ENCODE data around the gene THSD4. TPM values are rescaled to one million over a fixed set of nuclear protein-coding genes. Genes with fewer than 3 reads are reported as not detected.

Gene THSD4
- total and polyA plus RNA-seq, 2 of the 8 experiments (the other 6 are each of a cell fraction or from before 2014, with no cell fraction given), result 2.5 to 6.2 TPM

GRCh38 chr15:71434774-71435173 lies 319.5 kb downstream of the THSD4 start:
- Histone ChIP-seq H2AFZ (ENCODE audit: low read length) (no peak overlapping the region), H3K9me3 (ENCODE audit: insufficient read depth in 2 of 2, low read depth in 1 of 2, low read length in 1 of 2) (no peaks in the 10 kb centered on the region), H4K91ac (replicated peaks; ENCODE audit: insufficient read length, low read length) (no peak overlapping the region), H2BK120ac (replicated peaks; ENCODE audit: low read depth, low read length) (no peak overlapping the region), H3K79me2 (ENCODE audit: control insufficient read depth in 1 of 2, insufficient read depth in 2 of 2, low read length in 2 of 2) (no peaks in the 10 kb centered on the region), H3K14ac (ENCODE audit: insufficient read length) (no peak overlapping the region), H3K56ac (replicated peaks; ENCODE audit: insufficient read length, low read depth, low read length) (no peak overlapping the region), H2BK5ac (ENCODE audit: low read depth, low read length) (no peak overlapping the region), H3K9ac (replicated peaks in 1 of 4; ENCODE audit: extremely low read depth in 1 of 4, low read depth in 3 of 4, low read length in 3 of 4) (no peak overlapping the region), H4K8ac (ENCODE audit: extremely low read depth, insufficient read depth, low read length) (no peak overlapping the region), H2AK5ac (ENCODE audit: low read depth, low read length) (no peak overlapping the region), H4K5ac (ENCODE audit: insufficient read length, low read depth, low read length) (no peak overlapping the region), H2BK20ac (ENCODE audit: low read length) (no peak overlapping the region), H2BK15ac (ENCODE audit: low read length) (no peak overlapping the region), H3K23ac (ENCODE audit: insufficient read length) (no peak overlapping the region), H3K4me1 (replicated peaks in 1 of 4; ENCODE audit: control insufficient read depth in 3 of 4, insufficient read depth in 4 of 4, low read length in 3 of 4) (peaks cover 0 to 4% (median 1%) of the 10 kb centered on the region in 4 experiments; a peak in 2 of 7 replicates), H3K4ac (replicated peaks; ENCODE audit: insufficient read length, low read depth, low read length) (no peak overlapping the region), H2BK12ac (ENCODE audit: low read depth, low read length) (no peak overlapping the region), H3K23me2 (ENCODE audit: low read depth, low read length) (no peaks in the 10 kb centered on the region), H3K36me3 (ENCODE audit: control insufficient read depth in 2 of 4, insufficient read depth in 4 of 4, low read length in 3 of 4) (peaks cover 0 to 3% (median 0%) of the 10 kb centered on the region in 4 experiments; a peak in 1 of 8 replicates), H4K20me1 (replicated peaks in 1 of 2; ENCODE audit: control insufficient read depth in 1 of 2, insufficient read depth in 2 of 2, low read length in 2 of 2) (no peaks in the 10 kb centered on the region), H3K27me3 (replicated peaks in 1 of 4; ENCODE audit: control insufficient read depth in 3 of 4, extremely low read depth in 1 of 4, insufficient read depth in 3 of 4, low read length in 3 of 4) (no peaks in the 10 kb centered on the region), H3K4me2 (ENCODE audit: insufficient read depth in 1 of 2, low read depth in 2 of 2, low read length in 2 of 2) (no peak overlapping the region), H3K18ac (ENCODE audit: extremely low read depth, low read length) (no peak overlapping the region), H3K27ac (ENCODE audit: low read depth, low read length) (no peak overlapping the region), H3K79me1 (ENCODE audit: low read depth, low read length) (no peaks in the 10 kb centered on the region), H3K4me3 (ENCODE audit: extremely low read depth in 1 of 4, insufficient read depth in 2 of 4, low read depth in 3 of 4, low read length in 4 of 4) (no peak overlapping the region)
- ChIA-PET POLR2A (ENCODE audit: partially characterized antibody) (no interaction called here), CTCF (ENCODE audit: partially characterized antibody) (interaction anchor here (0.7 to 1.0 kb wide), 3 partner anchors 21 to 325 kb away, joined by 3 to 6 read pairs (median 3); no protein-coding TSS in a partner anchor)
- WGBS, 2 experiments (ENCODE audit: extremely low coverage in 1 of 2, insufficient coverage in 1 of 2, insufficient read length in 1 of 2, insufficient replicate concordance in 2 of 2, low coverage in 1 of 2, low lambda C conversion rate in 2 of 2, missing lambda C conversion rate in 1 of 2), result 85% methylated on average over 2 of the region's 2 CpGs; no CpG with 5 or more reads in 1 of the 2 experiments
- TF ChIP-seq RBBP5 (IDR thresholded peaks at IDR 0.05; ENCODE audit: borderline replicate concordance, low read depth, low read length) (no peak), NANOG (IDR thresholded peaks at IDR 0.05; ENCODE audit: insufficient read depth, low read depth, low read length, poor library complexity, severe bottlenecking) (no peak), CTBP2 (IDR thresholded peaks at IDR 0.05; ENCODE audit: borderline replicate concordance, insufficient read depth, insufficient read length, low read length) (no peak)
- FAIRE-seq, result no peak
- DNase-seq (ENCODE audit: low read depth in 1 of 2, low spot score in 2 of 2), result no peak

Data from H1 (cell line).